ENCODE results near the gene ACOX1. TPM values are rescaled to one million over a fixed set of nuclear protein-coding genes. Genes with fewer than 3 reads are reported as not detected.

Gene ACOX1
- total and polyA plus RNA-seq, 2 of the 13 experiments (the other 11 are each of a cell fraction or from before 2014, with no cell fraction given): 86.4 to 120 TPM

- TF ChIP-seq ZNF180 (CRISPR knock-in tag; IDR thresholded peaks at IDR 0.05; ENCODE audit: borderline replicate concordance, low read depth): peak; percentile 57; the same call in 1 of the 2 replicates
- no peak; the same call in 1 of the 2 replicates for TF ChIP-seq ZNF143 (CRISPR knock-in tag; IDR thresholded peaks at IDR 0.05)
- TF ChIP-seq RXRA (CRISPR knock-in tag; IDR thresholded peaks at IDR 0.05): peak; percentile 9; the same call in 1 of the 2 replicates
- peak; percentile 26 for TF ChIP-seq HIC2 (CRISPR knock-in tag; IDR thresholded peaks at IDR 0.05; ENCODE audit: low read depth)
- 0 out of 2 replicates have a peak, but pooled peaks have one; percentile 26 for TF ChIP-seq ZBTB43 (CRISPR knock-in tag; conservative IDR thresholded peaks at IDR 0.05)
- TF ChIP-seq ZNF232 (CRISPR knock-in tag; IDR thresholded peaks at IDR 0.05; ENCODE audit: borderline replicate concordance): no peak
- TF ChIP-seq SOX6 (IDR thresholded peaks at IDR 0.05): no peak
- TF ChIP-seq SOX6 (CRISPR knock-in tag; IDR thresholded peaks at IDR 0.05): 0 out of 2 replicates have a peak, but pooled peaks have one; percentile 32
- 0 out of 2 replicates have a peak, but pooled peaks have one; percentile 49 for TF ChIP-seq ZNF724P (CRISPR knock-in tag; IDR thresholded peaks at IDR 0.05; ENCODE audit: borderline replicate concordance)
- no peak for TF ChIP-seq FOXA3 (CRISPR knock-in tag; IDR thresholded peaks at IDR 0.05)
- TF ChIP-seq ZBTB4 (CRISPR knock-in tag; IDR thresholded peaks at IDR 0.05; ENCODE audit: borderline replicate concordance): peak; percentile 57; the same call in 1 of the 2 replicates
- TF ChIP-seq WIZ (CRISPR knock-in tag; IDR thresholded peaks at IDR 0.05): no peak
- TF ChIP-seq KMT2A (CRISPR knock-in tag; IDR thresholded peaks at IDR 0.05): no peak
- TF ChIP-seq MAZ (IDR thresholded peaks at IDR 0.05; ENCODE audit: borderline replicate concordance, low read depth, low read length): no peak
- no peak for TF ChIP-seq MAZ (CRISPR knock-in tag; IDR thresholded peaks at IDR 0.05; ENCODE audit: low read depth)
- peak; percentile 95 for TF ChIP-seq ZNF687 (CRISPR knock-in tag; IDR thresholded peaks at IDR 0.05)
- TF ChIP-seq GPN1 (CRISPR knock-in tag; IDR thresholded peaks at IDR 0.05; ENCODE audit: borderline replicate concordance): peak; percentile 53; the same call in 1 of the 2 replicates
These were observed 55.7 kb downstream of the ACOX1 start (continued) for GRCh38 chr17:75922963-75923874.
